Neural progenitor cell (in vitro differentiated cells): ENCODE measurements around the gene C11orf58.

Experiments
- CTCF ChIP-seq: fragments of 200-600 bp; sonication (generic); IDR thresholded peaks from 2 replicates; pipeline ENCODE4 v1.5.1; 2017; ENCODE audit warnings: antibody characterized with exemption, mild to moderate bottlenecking
- EZH2 ChIP-seq: fragments of 200-600 bp; sonication (generic); IDR thresholded peaks from 2 replicates; pipeline ENCODE4 v1.6.1; 2017; ENCODE audit warnings: antibody characterized with exemption, mild to moderate bottlenecking, moderate library complexity
- EZH2phosphoT487 ChIP-seq: fragments of 200-600 bp; sonication (generic); IDR thresholded peaks from 2 replicates; pipeline ENCODE4 v1.6.1; 2017; ENCODE audit warnings: antibody characterized with exemption

- TF ChIP-seq CTCF (no peak), EZH2phosphoT487 (no peak), EZH2 (no peak)
These were observed 39.1 kb downstream of the C11orf58 start for GRCh38 chr11:16777613-16777975.
